ENCODE results near the gene HIPK2.
A peak's percentile ranks its signal among the peaks of the same experiment; 100 is the strongest.

The HIPK2 gene

DNA sequence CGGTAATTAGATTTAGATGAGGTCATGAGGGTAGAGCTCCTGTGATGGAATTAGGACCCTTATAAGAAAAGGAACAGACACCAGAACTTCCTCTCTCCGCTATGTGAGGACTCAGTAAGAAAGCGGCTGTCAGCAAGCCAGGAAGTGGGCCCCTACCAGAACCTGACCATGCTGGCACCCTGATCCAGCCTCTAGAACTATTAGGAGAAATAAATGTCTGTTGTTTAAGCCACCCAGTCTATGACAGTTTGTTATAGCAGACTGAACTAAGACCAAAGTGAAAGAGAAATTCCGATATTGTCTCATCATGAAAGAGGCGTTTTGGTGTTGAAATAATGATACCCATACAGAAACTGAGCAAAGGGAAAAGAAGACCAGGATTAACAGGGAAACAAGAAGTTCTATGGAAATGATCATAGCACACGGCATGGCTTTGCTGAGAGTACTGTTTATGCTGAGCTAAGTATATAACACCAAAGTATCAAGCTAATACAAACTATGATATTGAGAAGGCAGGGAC is 245.1 kb downstream of the HIPK2 start:
- no peak for DNase-seq

DNA sequence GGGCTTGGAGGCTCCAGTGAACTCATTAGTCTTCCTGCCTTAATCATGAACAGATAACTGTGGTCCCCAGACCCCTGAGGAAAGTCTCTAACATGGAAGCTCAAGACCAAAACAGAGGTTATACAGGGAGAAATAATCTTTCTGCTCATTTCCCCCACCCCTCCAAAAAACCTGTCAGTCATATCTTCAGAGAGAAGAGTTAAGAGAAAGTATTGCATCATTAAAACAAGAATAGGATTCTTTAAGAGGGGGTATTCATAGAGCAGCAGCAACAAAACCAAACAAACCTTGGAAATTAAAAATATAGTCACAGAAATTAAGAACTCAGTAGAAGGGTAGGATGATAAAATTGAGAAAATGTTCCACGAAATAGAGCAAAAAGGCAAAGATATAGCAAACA is 246.7 kb downstream of the HIPK2 start:
- no peak for DNase-seq

DNA sequence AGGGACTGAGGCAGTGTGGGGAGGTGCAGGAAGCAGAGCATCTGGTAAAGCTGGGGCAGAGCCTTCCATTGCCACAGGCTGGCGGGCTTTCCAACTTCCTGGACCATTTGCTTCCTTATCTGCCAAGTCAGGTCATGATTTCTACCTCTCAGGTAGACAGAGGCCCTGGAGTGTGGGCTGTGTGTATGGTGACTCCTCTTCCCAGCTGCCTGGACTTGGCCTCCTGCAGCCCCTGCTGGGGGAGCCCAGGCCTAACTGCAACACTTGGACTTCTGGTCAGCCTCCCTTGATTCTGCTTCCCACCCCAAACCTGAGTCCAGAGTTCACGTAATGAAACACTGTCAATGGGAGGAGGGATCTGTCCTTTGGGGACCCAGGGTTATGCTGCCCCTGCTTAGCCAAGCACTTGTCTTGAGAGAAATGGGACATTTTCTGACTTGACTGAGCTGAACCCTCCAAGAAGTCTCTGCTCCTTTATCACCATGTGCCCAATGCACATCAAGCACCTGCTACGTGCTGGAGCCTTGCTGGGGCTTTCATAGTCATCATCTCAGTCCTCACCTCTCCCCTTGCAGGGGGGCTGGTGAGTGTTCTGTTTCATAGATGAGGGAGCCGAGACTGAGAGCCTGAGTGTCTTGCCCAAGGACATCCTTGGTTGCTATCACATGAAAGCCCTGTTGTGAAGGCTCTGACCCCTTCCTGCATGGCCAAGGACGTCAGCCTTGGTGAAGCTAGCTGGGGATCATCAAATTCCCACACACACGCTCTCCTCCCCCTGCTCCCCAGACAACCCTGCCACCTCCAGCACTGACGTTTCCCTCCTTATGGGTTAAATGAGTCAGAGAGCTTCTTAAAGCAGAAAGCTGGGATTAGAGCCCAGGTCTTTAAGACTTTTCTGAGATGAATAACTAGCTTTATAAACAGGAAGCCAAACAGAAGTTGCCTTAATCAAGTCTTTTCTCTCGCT is 250.9 kb downstream of the HIPK2 start:
- no peak for DNase-seq

DNA sequence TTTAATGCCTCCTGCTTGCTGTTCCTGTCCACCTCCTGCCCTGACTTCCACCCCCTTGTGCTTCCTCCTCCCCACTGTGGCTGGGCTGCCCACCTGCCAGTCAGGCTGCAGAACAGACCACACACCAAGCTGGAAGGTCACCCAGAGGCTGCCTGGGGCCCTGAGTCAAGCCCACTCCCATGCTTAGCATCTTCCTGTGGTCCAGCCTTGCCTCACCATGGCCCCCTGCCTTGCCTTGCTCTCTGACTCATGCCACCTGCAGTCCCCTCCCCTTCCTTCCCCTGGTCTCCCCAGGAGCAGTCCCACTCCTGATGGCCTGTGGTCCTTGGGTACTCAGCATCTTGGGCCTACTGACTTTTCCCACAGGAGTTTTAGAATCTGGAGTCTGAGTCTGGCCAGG is 252.0 kb downstream of the HIPK2 start:
- no peak for DNase-seq

DNA sequence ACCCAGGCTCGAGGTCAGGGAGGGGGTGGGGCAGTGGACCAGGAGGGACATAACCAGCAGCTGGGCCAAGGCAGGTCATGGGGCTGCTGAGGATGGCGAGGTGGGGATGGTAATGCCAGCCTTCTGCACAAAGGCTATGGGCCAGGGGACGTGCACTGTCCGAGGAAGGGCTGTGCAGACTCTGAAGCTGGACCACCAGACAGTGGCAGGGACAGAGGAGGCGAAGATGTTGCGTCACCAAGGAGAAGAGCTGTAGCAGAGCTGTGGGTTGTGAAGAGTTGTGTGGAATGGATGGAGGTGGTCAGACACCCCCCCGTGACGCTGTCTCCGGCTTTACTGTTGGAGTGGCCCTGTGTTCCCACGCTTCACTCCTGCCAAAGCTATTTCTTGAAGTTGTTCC is 252.6 kb downstream of the HIPK2 start:
- DNase-seq, result no peak

DNA sequence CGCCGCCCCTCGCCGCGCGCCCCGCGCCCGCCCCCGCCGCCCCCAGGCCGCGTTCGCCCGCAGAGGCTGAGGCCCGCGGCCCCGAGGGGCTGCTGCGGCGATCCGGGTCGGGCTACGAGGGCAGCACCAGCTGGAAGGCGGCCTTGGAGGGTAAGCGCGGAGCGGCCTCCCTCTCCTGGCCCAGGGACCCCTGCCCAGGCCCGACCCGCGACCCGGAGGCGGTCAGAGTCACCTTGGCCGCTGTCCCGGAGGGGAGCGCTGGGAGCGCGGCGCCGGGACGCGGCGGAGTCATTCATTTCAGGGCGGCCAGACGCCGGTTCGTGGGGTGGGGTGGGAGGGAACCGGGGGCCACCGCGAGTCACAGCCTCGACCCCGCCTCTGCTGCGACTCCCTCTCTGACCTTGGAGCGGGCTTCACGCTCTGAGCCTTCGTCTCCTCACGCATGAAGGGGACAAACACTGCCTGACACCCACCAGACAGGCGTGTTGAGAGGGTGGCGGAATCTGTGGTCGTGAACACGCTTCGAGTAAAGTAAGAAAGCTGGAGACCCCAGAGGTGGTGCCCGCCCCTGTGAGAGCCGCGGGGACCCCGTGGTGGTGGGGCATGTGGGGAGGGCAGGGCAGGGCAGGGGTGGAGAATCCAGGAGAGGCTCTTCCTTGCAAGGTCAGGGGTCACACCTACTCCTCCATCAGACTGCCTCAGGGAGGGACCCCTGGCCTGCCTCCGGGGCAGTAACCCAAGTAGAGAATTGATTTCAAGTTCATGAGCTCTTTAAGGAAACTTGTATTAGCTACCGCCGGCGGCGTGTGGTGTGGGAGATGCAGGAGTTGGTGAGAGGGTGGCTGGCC is 253.6 kb downstream of the HIPK2 start:
- DNase-seq, result no peak

DNA sequence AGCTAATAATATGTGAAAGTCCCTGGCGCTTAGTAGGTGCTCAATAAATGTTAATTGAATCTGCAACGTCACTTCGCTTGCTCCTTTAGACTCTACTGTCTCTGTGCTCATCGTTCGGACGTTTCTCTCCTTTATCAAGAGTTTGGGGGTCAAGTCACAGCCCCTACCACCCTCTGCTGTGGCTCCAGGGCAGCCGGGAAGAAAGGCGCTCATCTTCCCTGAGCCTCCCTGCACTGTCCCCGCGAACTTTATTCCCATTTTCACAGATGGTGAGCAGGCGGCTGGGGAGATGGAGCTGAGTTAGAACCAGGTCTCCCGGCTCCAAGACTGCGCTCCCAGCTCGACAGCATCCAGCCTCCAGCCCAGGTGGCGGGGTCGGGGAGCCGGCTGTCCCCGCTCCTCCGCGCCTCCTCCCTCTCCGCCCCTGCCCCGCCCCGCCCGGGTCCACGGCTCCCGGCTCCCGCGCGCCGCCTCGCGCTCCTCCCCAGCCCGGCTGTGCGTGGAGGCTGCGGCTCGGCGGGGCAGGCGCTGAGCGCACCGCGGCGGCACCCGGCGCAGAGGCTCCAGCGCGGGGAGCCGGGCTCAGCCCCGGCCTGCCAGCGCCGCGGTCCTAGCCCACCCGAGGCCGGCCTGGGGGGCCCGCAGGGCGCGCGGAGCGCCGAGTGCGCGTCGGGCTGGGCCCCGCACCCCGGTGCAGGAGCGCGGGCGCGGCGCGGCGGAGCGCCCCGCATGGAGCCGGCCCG is 254.4 kb downstream of the HIPK2 start, which contains the start of gene CLEC2L:
Gene CLEC2L, plus strand, starts transcription at position 487 of the 743 bp plus-strand sequence. Its CDS starts 243 bp downstream, at position 730.
- peak in 1 of 14 donors; percentile 6 for DNase-seq

DNA sequence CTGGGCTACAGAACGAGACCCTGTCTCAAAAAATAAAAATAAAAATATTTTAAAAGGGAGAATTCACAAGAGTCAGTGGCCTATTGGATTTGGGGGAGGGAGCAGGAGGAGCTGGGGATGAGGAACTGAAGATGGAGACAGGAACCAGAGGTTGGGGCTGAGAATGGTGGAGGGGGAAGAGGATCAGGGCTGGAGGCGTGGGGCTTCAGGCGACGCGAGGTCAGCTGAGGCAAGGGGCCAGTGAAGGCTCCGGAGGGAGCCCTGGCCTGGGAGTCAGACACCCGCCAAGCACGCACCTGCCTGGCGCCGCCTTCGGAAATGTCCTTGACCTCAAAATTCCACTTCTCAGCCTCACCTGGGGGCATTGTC is 255.0 kb downstream of the HIPK2 start:
- DNase-seq, result no peak

DNA sequence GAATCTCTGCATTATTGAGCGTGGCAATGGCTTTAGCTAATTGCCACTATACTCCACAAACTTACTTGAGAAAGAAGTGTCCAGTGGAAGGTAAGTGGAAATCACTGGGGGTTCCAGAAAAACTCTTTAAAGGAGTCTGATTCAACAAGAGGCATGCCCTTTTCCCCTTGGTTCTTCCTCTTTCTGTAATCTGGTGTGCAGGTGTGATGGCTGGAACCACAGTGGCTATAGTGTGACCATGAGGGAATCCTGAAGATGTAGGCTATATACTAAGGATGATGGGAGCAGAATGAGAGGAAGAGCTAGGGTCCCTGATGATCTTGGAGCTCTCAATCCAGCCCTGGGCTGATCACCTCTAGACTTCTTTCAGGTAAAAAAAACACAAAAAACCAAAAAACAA is 256.4 kb downstream of the HIPK2 start:
- no peak for DNase-seq

DNA sequence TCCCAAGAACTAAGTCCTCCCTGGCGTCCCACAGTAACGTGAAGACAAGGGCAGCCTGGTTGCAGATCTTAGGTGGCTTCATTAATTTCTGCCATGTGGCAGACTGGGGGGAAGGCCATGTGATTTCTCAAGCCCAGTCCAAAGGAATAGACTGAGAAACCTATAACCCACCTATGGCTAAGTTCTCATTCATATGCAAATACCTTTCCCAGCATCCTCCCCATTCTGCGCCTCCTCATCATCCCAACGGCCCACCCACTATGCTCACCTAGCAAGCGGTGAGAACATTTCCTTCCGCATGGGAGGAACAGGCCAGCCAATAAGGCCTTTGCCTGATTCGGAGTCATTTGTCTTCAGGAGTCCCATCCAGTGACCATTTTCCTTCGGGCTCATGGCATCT is 262.5 kb downstream of the HIPK2 start:
- no peak for DNase-seq
